Neutrophil (primary cell): ENCODE measurements around the gene TIMM10B.

Experiments used
- H3K27ac ChIP-seq: fragments of 200-600 bp; sonication (generic); 2 replicates; pipeline ENCODE4 v1.5.1; 2016; ENCODE audit warnings: mild to moderate bottlenecking, moderate library complexity
- H3K27me3 ChIP-seq: fragments of 200-600 bp; sonication (generic); 2 replicates; pipeline ENCODE4 v1.6.0; 2016; ENCODE audit warnings: mild to moderate bottlenecking
- H3K36me3 ChIP-seq: fragments of 200-600 bp; sonication (generic); 2 replicates; pipeline ENCODE4 v1.5.1; 2017
- H3K4me1 ChIP-seq, 2 experiments: fragments of 200-600 bp in 1 of 2; sonication (generic) in 1 of 2; 1 replicate in 1 of 2; 2 replicates in 1 of 2; pipeline versions ENCODE4 v1.5.1 to v1.6.1; 2013 to 2016; ENCODE audit warnings: low read depth in 1 of 2, low read length in 1 of 2, mild to moderate bottlenecking in 1 of 2, moderate library complexity in 1 of 2; ENCODE audit not compliant: control insufficient read depth in 1 of 2, insufficient read depth in 1 of 2
- H3K4me3 ChIP-seq, 2 experiments: fragments of 200-600 bp in 1 of 2; sonication (generic) in 1 of 2; 1 replicate in 1 of 2; 2 replicates in 1 of 2; pipeline ENCODE4 v1.5.1; 2013 to 2016; ENCODE audit warnings: low read depth in 1 of 2, low read length in 1 of 2, mild to moderate bottlenecking in 1 of 2, moderate library complexity in 1 of 2
- H3K9me3 ChIP-seq: fragments of 200-600 bp; sonication (generic); 2 replicates; pipeline ENCODE4 v1.5.1; 2016
- TF ChIP-seq, protein P1 (sequence below): fragments of 200-600 bp; sonication (generic); IDR thresholded peaks from 2 replicates; pipeline ENCODE4 v1.5.1; 2016; ENCODE audit warnings: antibody characterized with exemption

Gene TIMM10B

DNA sequence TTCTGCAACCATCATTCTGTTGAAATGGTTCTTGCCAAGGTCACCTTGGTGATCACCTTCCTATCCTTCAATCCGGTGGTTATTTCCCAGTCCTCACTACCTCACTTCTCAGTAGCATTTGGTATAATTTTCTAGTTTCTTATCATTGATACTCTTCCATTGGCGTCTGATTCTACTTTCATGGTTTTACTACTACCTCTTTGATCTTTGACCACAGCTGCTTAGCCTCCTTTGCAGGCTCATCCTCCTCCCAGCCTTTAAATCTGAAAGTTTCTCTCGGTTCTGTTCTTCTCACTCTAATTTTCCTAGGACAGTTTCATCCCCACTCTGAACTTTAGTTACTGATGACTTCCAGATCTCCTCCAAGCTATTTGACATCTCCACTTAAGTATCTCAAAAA, 5.0 kb downstream of the TIMM10B start:
- Histone ChIP-seq H3K36me3 (no peaks in the 10 kb centered on the region), H3K27ac (no peak overlapping the region)

DNA sequence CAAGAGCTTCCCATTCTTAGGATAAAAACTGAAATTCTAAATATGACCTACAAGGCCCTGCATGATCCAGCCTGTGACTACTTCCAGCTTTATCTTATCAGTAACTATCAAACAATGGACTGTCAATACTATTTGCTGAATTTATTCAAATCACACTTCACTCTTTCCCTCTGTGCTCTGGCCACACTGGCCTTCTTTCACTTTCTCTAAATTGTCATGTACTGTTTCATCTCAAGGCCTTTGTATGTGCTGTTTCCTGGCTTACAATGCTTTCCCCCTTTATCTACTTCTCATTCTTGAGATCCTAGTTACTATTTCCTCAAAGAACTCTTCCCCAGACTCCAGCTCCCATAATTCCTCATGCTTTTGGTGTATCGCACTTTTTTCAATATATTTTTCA, 5.6 kb downstream of the TIMM10B start:
- TF ChIP-seq, protein P1, sequence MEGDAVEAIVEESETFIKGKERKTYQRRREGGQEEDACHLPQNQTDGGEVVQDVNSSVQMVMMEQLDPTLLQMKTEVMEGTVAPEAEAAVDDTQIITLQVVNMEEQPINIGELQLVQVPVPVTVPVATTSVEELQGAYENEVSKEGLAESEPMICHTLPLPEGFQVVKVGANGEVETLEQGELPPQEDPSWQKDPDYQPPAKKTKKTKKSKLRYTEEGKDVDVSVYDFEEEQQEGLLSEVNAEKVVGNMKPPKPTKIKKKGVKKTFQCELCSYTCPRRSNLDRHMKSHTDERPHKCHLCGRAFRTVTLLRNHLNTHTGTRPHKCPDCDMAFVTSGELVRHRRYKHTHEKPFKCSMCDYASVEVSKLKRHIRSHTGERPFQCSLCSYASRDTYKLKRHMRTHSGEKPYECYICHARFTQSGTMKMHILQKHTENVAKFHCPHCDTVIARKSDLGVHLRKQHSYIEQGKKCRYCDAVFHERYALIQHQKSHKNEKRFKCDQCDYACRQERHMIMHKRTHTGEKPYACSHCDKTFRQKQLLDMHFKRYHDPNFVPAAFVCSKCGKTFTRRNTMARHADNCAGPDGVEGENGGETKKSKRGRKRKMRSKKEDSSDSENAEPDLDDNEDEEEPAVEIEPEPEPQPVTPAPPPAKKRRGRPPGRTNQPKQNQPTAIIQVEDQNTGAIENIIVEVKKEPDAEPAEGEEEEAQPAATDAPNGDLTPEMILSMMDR = no peak
- peaks cover 7 to 8% of the 10 kb centered on the region in 2 experiments for H3K4me1 ChIP-seq
- H3K4me3 ChIP-seq = no peak overlapping the region
- no peaks in the 10 kb centered on the region for H3K36me3 ChIP-seq
- H3K9me3 ChIP-seq = no peaks in the 10 kb centered on the region
- no peak overlapping the region for H3K27ac ChIP-seq
- no peaks in the 10 kb centered on the region for H3K27me3 ChIP-seq

More for the DNA sequence above, 5.0 kb downstream of the TIMM10B start:
- no peaks in the 10 kb centered on the region for H3K9me3 ChIP-seq
- no peak overlapping the region for H3K4me3 ChIP-seq
- H3K4me1 ChIP-seq = peaks cover 11 to 14% of the 10 kb centered on the region in 2 experiments
- no peaks in the 10 kb centered on the region for H3K27me3 ChIP-seq
- TF ChIP-seq, protein P1 = no peak

DNA sequence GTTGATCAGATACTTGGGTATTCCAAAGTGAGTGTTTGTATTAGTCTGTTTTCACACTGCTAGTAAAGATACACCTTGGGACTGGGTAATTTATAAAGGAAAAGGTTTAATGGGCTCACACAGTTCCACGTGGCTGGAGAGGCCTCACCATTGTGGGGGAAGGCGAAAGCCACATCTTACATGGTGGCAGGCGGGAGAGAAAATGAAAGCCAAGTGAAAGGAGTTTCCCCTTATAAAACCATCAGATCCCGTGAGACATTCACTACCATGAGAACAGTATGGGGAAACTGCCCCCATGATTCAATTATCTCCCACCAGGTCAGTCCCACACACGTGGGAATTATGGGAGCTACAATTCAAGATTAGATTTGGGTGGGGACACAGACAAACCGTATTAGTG, 7.0 kb downstream of the TIMM10B start:
- Histone ChIP-seq H3K27ac (no peak overlapping the region), H3K9me3 (no peaks in the 10 kb centered on the region), H3K4me1 (no peaks in the 10 kb centered on the region), H3K27me3 (no peaks in the 10 kb centered on the region), H3K4me3 (no peak overlapping the region), H3K36me3 (no peaks in the 10 kb centered on the region)
- TF ChIP-seq, protein P1 = no peak

DNA sequence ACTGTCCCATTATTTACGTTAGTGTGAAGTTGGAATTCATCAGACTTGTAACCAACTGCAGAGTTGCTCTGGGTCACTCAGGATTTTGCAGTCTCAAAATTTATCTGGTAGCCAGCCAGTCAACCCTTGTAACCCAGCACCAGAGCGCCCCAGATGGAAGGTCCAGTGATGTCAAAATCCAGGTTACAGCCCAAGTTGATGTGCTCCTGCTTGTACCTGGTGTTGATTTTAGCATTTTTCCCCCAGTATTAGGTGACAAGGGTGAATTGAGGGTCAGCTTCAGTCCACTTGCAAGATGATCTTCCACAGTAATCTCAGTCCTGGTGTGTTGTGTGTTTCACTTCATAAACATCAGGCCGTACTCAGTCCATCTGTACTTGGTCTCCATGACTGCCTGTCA, 7.5 kb downstream of the TIMM10B start:
- no peaks in the 10 kb centered on the region for H3K27me3 ChIP-seq
- peaks cover 3% of the 10 kb centered on the region for H3K36me3 ChIP-seq
- no peaks in the 10 kb centered on the region for H3K4me1 ChIP-seq
- TF ChIP-seq, protein P1 = no peak
- no peak overlapping the region for H3K4me3 ChIP-seq
- no peaks in the 10 kb centered on the region for H3K9me3 ChIP-seq
- H3K27ac ChIP-seq = no peak overlapping the region

DNA sequence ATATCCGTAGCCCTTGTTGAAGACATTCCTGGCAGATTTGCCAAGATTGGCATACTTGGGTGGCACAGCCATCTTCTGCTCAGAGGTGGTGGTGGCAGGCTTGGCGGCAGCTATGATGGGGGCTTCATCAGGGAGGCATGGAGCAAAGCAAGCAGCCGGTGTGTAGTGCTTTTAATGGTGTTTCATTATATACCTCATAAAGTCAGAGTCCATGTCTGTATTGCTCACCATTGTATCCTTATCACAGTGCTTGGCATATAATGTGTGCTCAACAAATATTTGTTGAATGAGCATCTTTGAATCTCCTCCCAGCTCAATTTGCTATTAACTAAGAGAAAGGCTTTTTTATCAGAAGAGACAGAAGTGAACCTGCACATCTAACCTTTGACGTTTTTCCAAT, 8.0 kb downstream of the TIMM10B start:
- H3K27me3 ChIP-seq = no peaks in the 10 kb centered on the region
- no peaks in the 10 kb centered on the region for H3K9me3 ChIP-seq
- TF ChIP-seq, protein P1 = no peak
- H3K4me1 ChIP-seq = no peaks in the 10 kb centered on the region
- H3K27ac ChIP-seq = no peak overlapping the region
- no peak overlapping the region for H3K4me3 ChIP-seq
- peaks cover 8% of the 10 kb centered on the region for H3K36me3 ChIP-seq
